Measurements from ENCODE around the gene TSPAN9.
A peak's percentile ranks its signal among the peaks of the same experiment; 100 is the strongest.

TSPAN9 gene

GRCh38 chr12:3192221-3192620 is 115.0 kb downstream of the TSPAN9 start:
- Histone ChIP-seq H3K9me3 (ENCODE audit: control insufficient read depth in 2 of 2, low read length in 2 of 2) (no peaks in the 10 kb centered on the region), H3K27ac (ENCODE audit: low read length) (no peak overlapping the region), H3K4me3 (ENCODE audit: low read length in 2 of 2) (no peak overlapping the region), H3K27me3 (ENCODE audit: control insufficient read depth in 1 of 2, insufficient read depth in 2 of 2, low read length in 2 of 2) (no peaks in the 10 kb centered on the region), H3K4me1 (ENCODE audit: control insufficient read depth, insufficient read depth, low read length) (no peaks in the 10 kb centered on the region), H3K36me3 (ENCODE audit: control insufficient read depth in 2 of 2, insufficient read depth in 2 of 2, low read length in 2 of 2) (no peaks in the 10 kb centered on the region), H3K9ac (ENCODE audit: low read length in 2 of 2) (no peak overlapping the region)

DNA sequence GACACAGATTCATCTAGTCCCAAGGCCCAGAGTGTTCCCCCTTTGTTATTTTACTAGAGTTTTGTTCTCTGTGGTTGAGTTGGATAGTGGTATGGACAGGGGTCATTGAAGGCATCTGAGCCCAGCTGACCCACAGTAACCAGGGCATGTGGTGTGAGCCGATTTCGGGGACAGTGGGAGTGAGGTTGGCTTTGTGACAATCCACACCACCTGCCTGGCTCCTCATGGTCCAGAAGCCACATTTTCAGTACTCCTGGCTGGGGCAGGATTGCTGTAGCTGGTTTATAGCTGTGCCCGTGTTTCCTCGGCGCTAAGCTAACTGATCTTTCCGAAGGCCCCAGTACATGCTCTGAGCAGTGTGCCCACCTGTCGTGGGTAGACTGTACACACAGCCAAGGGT is 116.0 kb downstream of the TSPAN9 start:
- H3K9ac ChIP-seq (ENCODE audit: low read length in 2 of 2): no peak overlapping the region
- H3K4me1 ChIP-seq (ENCODE audit: control insufficient read depth, insufficient read depth, low read length): no peaks in the 10 kb centered on the region
- no peaks in the 10 kb centered on the region for H3K9me3 ChIP-seq (ENCODE audit: control insufficient read depth in 2 of 2, low read length in 2 of 2)
- H3K27ac ChIP-seq (ENCODE audit: low read length): no peak overlapping the region
- no peaks in the 10 kb centered on the region for H3K27me3 ChIP-seq (ENCODE audit: control insufficient read depth in 1 of 2, insufficient read depth in 2 of 2, low read length in 2 of 2)
- H3K4me3 ChIP-seq (ENCODE audit: low read length in 2 of 2): no peak overlapping the region
- no peaks in the 10 kb centered on the region for H3K36me3 ChIP-seq (ENCODE audit: control insufficient read depth in 2 of 2, insufficient read depth in 2 of 2, low read length in 2 of 2)

DNA sequence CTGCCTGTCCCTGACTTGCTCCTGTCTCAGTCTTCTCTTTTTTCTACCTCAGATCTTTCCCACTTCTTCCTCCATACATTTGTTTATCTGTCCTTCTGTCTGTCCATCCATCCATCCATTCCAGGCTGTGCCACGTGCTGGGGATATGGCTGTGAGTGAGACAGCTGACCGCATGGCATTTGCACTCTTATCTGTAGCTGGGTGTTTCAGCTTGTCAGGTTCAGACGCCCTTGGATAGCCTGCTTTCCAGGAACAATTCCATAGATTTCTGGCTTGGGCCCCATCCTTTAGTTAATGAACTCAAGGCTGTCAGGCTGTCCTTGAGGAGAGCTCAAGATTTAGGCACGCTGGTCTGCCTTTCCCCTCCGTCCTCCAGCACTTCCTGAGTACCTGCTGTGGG is 116.6 kb downstream of the TSPAN9 start:
- no peaks in the 10 kb centered on the region for H3K36me3 ChIP-seq (ENCODE audit: control insufficient read depth in 2 of 2, insufficient read depth in 2 of 2, low read length in 2 of 2)
- no peaks in the 10 kb centered on the region for H3K9me3 ChIP-seq (ENCODE audit: control insufficient read depth in 2 of 2, low read length in 2 of 2)
- no peak overlapping the region for H3K4me3 ChIP-seq (ENCODE audit: low read length in 2 of 2)
- no peak overlapping the region for H3K9ac ChIP-seq (ENCODE audit: low read length in 2 of 2)
- no peak overlapping the region for H3K27ac ChIP-seq (ENCODE audit: low read length)
- no peaks in the 10 kb centered on the region for H3K27me3 ChIP-seq (ENCODE audit: control insufficient read depth in 1 of 2, insufficient read depth in 2 of 2, low read length in 2 of 2)
- H3K4me1 ChIP-seq (ENCODE audit: control insufficient read depth, insufficient read depth, low read length): no peaks in the 10 kb centered on the region

- H3K9ac ChIP-seq (ENCODE audit: low read length in 2 of 2): no peak overlapping the region
Observed at GRCh38 chr12:3195337-3195736, 118.2 kb downstream of the TSPAN9 start.

DNA sequence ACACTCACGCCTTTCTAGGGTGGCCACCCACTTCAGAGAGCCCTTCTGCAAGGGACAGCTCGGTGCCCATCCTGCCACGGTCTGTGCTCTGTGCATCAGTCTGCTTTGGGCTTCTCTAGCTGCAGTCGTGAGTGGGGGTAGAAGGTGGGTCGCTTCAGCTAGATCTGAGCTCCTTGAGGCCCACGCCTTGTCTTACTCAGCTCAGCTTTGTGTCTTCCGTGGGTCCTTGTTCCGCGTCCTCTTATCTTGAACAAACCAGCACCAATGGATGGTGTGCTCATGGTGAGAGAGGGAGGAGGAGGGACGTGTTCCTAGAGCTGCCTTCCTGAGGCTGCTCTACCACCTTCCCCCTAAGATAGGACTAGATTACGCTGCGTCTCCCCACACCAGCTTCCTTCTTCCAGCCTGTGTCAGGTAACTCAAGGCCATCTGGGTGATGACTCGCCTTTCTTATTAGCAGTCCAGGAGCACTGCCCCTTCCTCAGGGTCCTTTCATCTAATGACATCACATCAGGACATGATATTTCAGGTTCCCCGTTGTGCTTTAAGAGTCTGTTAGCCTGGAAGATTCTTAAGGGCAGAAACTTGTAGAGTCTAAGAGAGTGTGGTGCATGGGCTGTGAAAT is 118.8 kb downstream of the TSPAN9 start:
- Histone ChIP-seq H3K4me3 (ENCODE audit: low read length in 2 of 2) (no peak overlapping the region), H3K27ac (ENCODE audit: low read length) (no peak overlapping the region), H3K27me3 (ENCODE audit: control insufficient read depth in 1 of 2, insufficient read depth in 2 of 2, low read length in 2 of 2) (no peaks in the 10 kb centered on the region), H3K9ac (ENCODE audit: low read length in 2 of 2) (no peak overlapping the region), H3K4me1 (ENCODE audit: control insufficient read depth, insufficient read depth, low read length) (peaks cover 16% of the 10 kb centered on the region), H3K9me3 (ENCODE audit: control insufficient read depth in 2 of 2, low read length in 2 of 2) (no peaks in the 10 kb centered on the region), H3K36me3 (ENCODE audit: control insufficient read depth in 2 of 2, insufficient read depth in 2 of 2, low read length in 2 of 2) (no peaks in the 10 kb centered on the region)

More at GRCh38 chr12:3195337-3195736, 118.2 kb downstream of the TSPAN9 start:
- Histone ChIP-seq H3K4me1 (ENCODE audit: control insufficient read depth, insufficient read depth, low read length) (peaks cover 13% of the 10 kb centered on the region), H3K9me3 (ENCODE audit: control insufficient read depth in 2 of 2, low read length in 2 of 2) (no peaks in the 10 kb centered on the region), H3K27me3 (ENCODE audit: control insufficient read depth in 1 of 2, insufficient read depth in 2 of 2, low read length in 2 of 2) (no peaks in the 10 kb centered on the region), H3K36me3 (ENCODE audit: control insufficient read depth in 2 of 2, insufficient read depth in 2 of 2, low read length in 2 of 2) (no peaks in the 10 kb centered on the region), H3K27ac (ENCODE audit: low read length) (no peak overlapping the region), H3K4me3 (ENCODE audit: low read length in 2 of 2) (no peak overlapping the region)

GRCh38 chr12:3196488-3196887 is 119.3 kb downstream of the TSPAN9 start:
- Histone ChIP-seq H3K4me3 (ENCODE audit: low read length in 2 of 2) (no peak overlapping the region), H3K36me3 (ENCODE audit: control insufficient read depth in 2 of 2, insufficient read depth in 2 of 2, low read length in 2 of 2) (no peaks in the 10 kb centered on the region), H3K27ac (ENCODE audit: low read length) (no peak overlapping the region), H3K9ac (ENCODE audit: low read length in 2 of 2) (no peak overlapping the region), H3K4me1 (ENCODE audit: control insufficient read depth, insufficient read depth, low read length) (peaks cover 21% of the 10 kb centered on the region), H3K27me3 (ENCODE audit: control insufficient read depth in 1 of 2, insufficient read depth in 2 of 2, low read length in 2 of 2) (no peaks in the 10 kb centered on the region), H3K9me3 (ENCODE audit: control insufficient read depth in 2 of 2, low read length in 2 of 2) (no peaks in the 10 kb centered on the region)

GRCh38 chr12:3197131-3197818 is 120.1 kb downstream of the TSPAN9 start:
- Histone ChIP-seq H3K27me3 (ENCODE audit: control insufficient read depth in 1 of 2, insufficient read depth in 2 of 2, low read length in 2 of 2) (no peaks in the 10 kb centered on the region), H3K9ac (ENCODE audit: low read length in 2 of 2) (no peak overlapping the region), H3K4me1 (ENCODE audit: control insufficient read depth, insufficient read depth, low read length) (peaks cover 25% of the 10 kb centered on the region), H3K9me3 (ENCODE audit: control insufficient read depth in 2 of 2, low read length in 2 of 2) (no peaks in the 10 kb centered on the region), H3K27ac (ENCODE audit: low read length) (no peak overlapping the region), H3K4me3 (ENCODE audit: low read length in 2 of 2) (no peak overlapping the region), H3K36me3 (ENCODE audit: control insufficient read depth in 2 of 2, insufficient read depth in 2 of 2, low read length in 2 of 2) (no peaks in the 10 kb centered on the region)

GRCh38 chr12:3199551-3200031 is 122.4 kb downstream of the TSPAN9 start:
- no peaks in the 10 kb centered on the region for H3K27me3 ChIP-seq (ENCODE audit: control insufficient read depth in 1 of 2, insufficient read depth in 2 of 2, low read length in 2 of 2)
- no peaks in the 10 kb centered on the region for H3K9me3 ChIP-seq (ENCODE audit: control insufficient read depth in 2 of 2, low read length in 2 of 2)
- H3K9ac ChIP-seq (ENCODE audit: low read length in 2 of 2): peak overlapping the region; percentile 34 to 36
- H3K4me3 ChIP-seq (ENCODE audit: low read length in 2 of 2): peak overlapping the region; percentile 75 to 77
- H3K4me1 ChIP-seq (ENCODE audit: control insufficient read depth, insufficient read depth, low read length): peaks cover 27% of the 10 kb centered on the region
- no peaks in the 10 kb centered on the region for H3K36me3 ChIP-seq (ENCODE audit: control insufficient read depth in 2 of 2, insufficient read depth in 2 of 2, low read length in 2 of 2)
- H3K27ac ChIP-seq (ENCODE audit: low read length): no peak overlapping the region

- peak overlapping the region in 1 of 2 donors; percentile 34 for H3K9ac ChIP-seq (ENCODE audit: low read length in 2 of 2)
Observed at GRCh38 chr12:3200032-3200617, 122.9 kb downstream of the TSPAN9 start.

GRCh38 chr12:3200814-3201233 is 123.6 kb downstream of the TSPAN9 start:
- Histone ChIP-seq H3K27ac (ENCODE audit: low read length) (no peak overlapping the region), H3K4me3 (ENCODE audit: low read length in 2 of 2) (peak overlapping the region; percentile 53 to 77), H3K36me3 (ENCODE audit: control insufficient read depth in 2 of 2, insufficient read depth in 2 of 2, low read length in 2 of 2) (no peaks in the 10 kb centered on the region), H3K9ac (ENCODE audit: low read length in 2 of 2) (peak overlapping the region in 1 of 2 donors; percentile 38), H3K4me1 (ENCODE audit: control insufficient read depth, insufficient read depth, low read length) (peaks cover 27% of the 10 kb centered on the region), H3K9me3 (ENCODE audit: control insufficient read depth in 2 of 2, low read length in 2 of 2) (no peaks in the 10 kb centered on the region), H3K27me3 (ENCODE audit: control insufficient read depth in 1 of 2, insufficient read depth in 2 of 2, low read length in 2 of 2) (no peaks in the 10 kb centered on the region)

More at GRCh38 chr12:3200032-3200617, 122.9 kb downstream of the TSPAN9 start:
- Histone ChIP-seq H3K4me1 (ENCODE audit: control insufficient read depth, insufficient read depth, low read length) (peaks cover 27% of the 10 kb centered on the region), H3K4me3 (ENCODE audit: low read length in 2 of 2) (peak overlapping the region; percentile 75 to 77), H3K27me3 (ENCODE audit: control insufficient read depth in 1 of 2, insufficient read depth in 2 of 2, low read length in 2 of 2) (no peaks in the 10 kb centered on the region), H3K9me3 (ENCODE audit: control insufficient read depth in 2 of 2, low read length in 2 of 2) (no peaks in the 10 kb centered on the region), H3K27ac (ENCODE audit: low read length) (peak overlapping the region; percentile 11), H3K36me3 (ENCODE audit: control insufficient read depth in 2 of 2, insufficient read depth in 2 of 2, low read length in 2 of 2) (no peaks in the 10 kb centered on the region)

All from stomach smooth muscle (tissue), 2 donors.